Nephron (organoid): ENCODE data around the gene BTNL2.

ENCODE experiments used
- H3K27ac Mint-ChIP-seq, 3 experiments: 2 replicates each; pipeline ENCODE4 v1.8.0; 2020; ENCODE audit warnings: mixed read lengths in 3 of 3, mild to moderate bottlenecking in 2 of 3, moderate library complexity in 1 of 3
- H3K27me3 Mint-ChIP-seq: 2 replicates; pipeline ENCODE4 v1.8.0; 2021; ENCODE audit warnings: low read depth, mild to moderate bottlenecking, moderate library complexity, mixed read lengths
- H3K36me3 Mint-ChIP-seq: 2 replicates; pipeline ENCODE4 v1.8.0; 2020; ENCODE audit warnings: low read depth, mixed read lengths
- H3K4me1 Mint-ChIP-seq: 2 replicates; pipeline ENCODE4 v1.8.0; 2020; ENCODE audit warnings: mixed read lengths
- H3K4me3 Mint-ChIP-seq, 3 experiments: 2 replicates each; pipeline ENCODE4 v1.8.0; 2020; ENCODE audit warnings: mild to moderate bottlenecking in 3 of 3, mixed read lengths in 3 of 3, moderate library complexity in 2 of 3
- H3K9me3 Mint-ChIP-seq: 2 replicates; pipeline ENCODE4 v1.8.0; 2020; ENCODE audit warnings: mixed read lengths
- CTCF ChIP-seq, 3 experiments: fragments of 200-600 bp; sonication (generic); IDR thresholded peaks; one replicate each; pipeline ENCODE4 v1.5.0; 2021; ENCODE audit warnings: antibody characterized with exemption in 3 of 3; ENCODE audit not compliant: unreplicated experiment in 3 of 3

Gene BTNL2

GRCh38 chr6:32387589-32388340, 19.2 kb downstream of the BTNL2 start:
- Mint-ChIP-seq H3K27me3 (no peaks in the 10 kb centered on the region), H3K27ac (peak overlapping the region in 2 of 3 experiments; percentile 18 to 22), H3K36me3 (peaks cover 7% of the 10 kb centered on the region), H3K9me3 (peaks cover 4% of the 10 kb centered on the region), H3K4me1 (no peaks in the 10 kb centered on the region), H3K4me3 (no peak overlapping the region)
- TF ChIP-seq CTCF (IDR thresholded peaks at IDR 0.05; ENCODE audit: unreplicated experiment in 3 of 3), result no peak

GRCh38 chr6:32386040-32386439, 20.9 kb downstream of the BTNL2 start:
- Mint-ChIP-seq H3K27me3 (no peaks in the 10 kb centered on the region), H3K4me1 (no peaks in the 10 kb centered on the region), H3K4me3 (no peak overlapping the region), H3K9me3 (peaks cover 4% of the 10 kb centered on the region), H3K36me3 (peaks cover 7% of the 10 kb centered on the region), H3K27ac (no peak overlapping the region)
- no peak for TF ChIP-seq CTCF (IDR thresholded peaks at IDR 0.05; ENCODE audit: unreplicated experiment in 3 of 3)

GRCh38 chr6:32382757-32383420, 24.1 kb downstream of the BTNL2 start:
- no peaks in the 10 kb centered on the region for H3K4me1 Mint-ChIP-seq
- no peaks in the 10 kb centered on the region for H3K27me3 Mint-ChIP-seq
- no peak for TF ChIP-seq CTCF (IDR thresholded peaks at IDR 0.05; ENCODE audit: unreplicated experiment in 3 of 3)
- H3K36me3 Mint-ChIP-seq, result peaks cover 7% of the 10 kb centered on the region
- peaks cover 4% of the 10 kb centered on the region for H3K9me3 Mint-ChIP-seq
- H3K27ac Mint-ChIP-seq, result no peak overlapping the region
- H3K4me3 Mint-ChIP-seq, result no peak overlapping the region

GRCh38 chr6:32379545-32379944, 27.4 kb downstream of the BTNL2 start:
- H3K36me3 Mint-ChIP-seq, result peaks cover 3% of the 10 kb centered on the region
- no peak for TF ChIP-seq CTCF (IDR thresholded peaks at IDR 0.05; ENCODE audit: unreplicated experiment in 3 of 3)
- no peaks in the 10 kb centered on the region for H3K27me3 Mint-ChIP-seq
- no peak overlapping the region for H3K4me3 Mint-ChIP-seq
- no peak overlapping the region for H3K27ac Mint-ChIP-seq
- H3K4me1 Mint-ChIP-seq, result no peaks in the 10 kb centered on the region
- peaks cover 4% of the 10 kb centered on the region for H3K9me3 Mint-ChIP-seq

- peaks cover 3% of the 10 kb centered on the region for H3K9me3 Mint-ChIP-seq
- no peak for TF ChIP-seq CTCF (IDR thresholded peaks at IDR 0.05; ENCODE audit: unreplicated experiment in 3 of 3)
- H3K4me3 Mint-ChIP-seq, result no peak overlapping the region
- peak overlapping the region in 1 of 3 experiments; percentile 11 for H3K27ac Mint-ChIP-seq
- peaks cover 3% of the 10 kb centered on the region for H3K36me3 Mint-ChIP-seq
- H3K27me3 Mint-ChIP-seq, result no peaks in the 10 kb centered on the region
- no peaks in the 10 kb centered on the region for H3K4me1 Mint-ChIP-seq
Observed at GRCh38 chr6:32375739-32376529, 31.0 kb downstream of the BTNL2 start.
